RWPE2 (cell line): Measurements from ENCODE around the gene BEGAIN.

ENCODE experiments used
- ATAC-seq: fragments of 200-7000 bp; cut with Tn5 transposase; 3 replicates; pipeline ENCODE4 v1.9.1; 2021; ENCODE audit warnings: low read depth
- DNase-seq: peaks from one replicate; pipeline ENCODE4 v3.0.0-alpha.2; 2020; ENCODE audit warnings: low spot score
- H3K27ac ChIP-seq: fragments of 450-650 bp; 2 replicates; pipeline ENCODE4 v1.5.1; 2017; ENCODE audit warnings: mild to moderate bottlenecking; ENCODE audit not compliant: poor library complexity, severe bottlenecking
- H3K27me3 ChIP-seq: fragments of 250-450 bp; sonication (Bioruptor Pico); 2 replicates; pipeline ENCODE4 v1.5.1; 2021; ENCODE audit warnings: mild to moderate bottlenecking, moderate library complexity; ENCODE audit not compliant: insufficient read depth, poor library complexity, severe bottlenecking
- H3K36me3 ChIP-seq: fragments of 250-450 bp; sonication (Bioruptor Pico); 2 replicates; pipeline ENCODE4 v1.5.1; 2020; ENCODE audit warnings: low read depth, mild to moderate bottlenecking, moderate library complexity
- H3K4me1 ChIP-seq: fragments of 250-450 bp; sonication (Bioruptor Pico); 2 replicates; pipeline ENCODE4 v1.5.1; 2021; ENCODE audit warnings: mild to moderate bottlenecking, moderate library complexity; ENCODE audit not compliant: insufficient read depth, poor library complexity, severe bottlenecking
- H3K4me3 ChIP-seq: fragments of 250-450 bp; sonication (Bioruptor Pico); 2 replicates; pipeline ENCODE4 v1.5.1; 2021; ENCODE audit warnings: mild to moderate bottlenecking, moderate library complexity; ENCODE audit not compliant: severe bottlenecking
- H3K9me3 ChIP-seq: fragments of 250-450 bp; sonication (Bioruptor Pico); 2 replicates; pipeline ENCODE4 v1.5.1; 2021; ENCODE audit warnings: mild to moderate bottlenecking, moderate library complexity; ENCODE audit not compliant: severe bottlenecking
- TF ChIP-seq, protein P1 (sequence below): fragments of 450-650 bp; IDR thresholded peaks from one replicate; pipeline ENCODE4 v1.5.1; 2017; ENCODE audit warnings: mild to moderate bottlenecking, moderate library complexity; ENCODE audit not compliant: poor library complexity, severe bottlenecking

BEGAIN gene

GRCh38 chr14:100543471-100544455 lies 43.5 kb downstream of the BEGAIN start:
- no peak for DNase-seq
- Histone ChIP-seq H3K36me3 (no peaks in the 10 kb centered on the region), H3K27me3 (no peaks in the 10 kb centered on the region), H3K9me3 (no peaks in the 10 kb centered on the region), H3K4me1 (peaks cover 12% of the 10 kb centered on the region), H3K27ac (no peak overlapping the region), H3K4me3 (no peak overlapping the region)
- TF ChIP-seq, protein P1, sequence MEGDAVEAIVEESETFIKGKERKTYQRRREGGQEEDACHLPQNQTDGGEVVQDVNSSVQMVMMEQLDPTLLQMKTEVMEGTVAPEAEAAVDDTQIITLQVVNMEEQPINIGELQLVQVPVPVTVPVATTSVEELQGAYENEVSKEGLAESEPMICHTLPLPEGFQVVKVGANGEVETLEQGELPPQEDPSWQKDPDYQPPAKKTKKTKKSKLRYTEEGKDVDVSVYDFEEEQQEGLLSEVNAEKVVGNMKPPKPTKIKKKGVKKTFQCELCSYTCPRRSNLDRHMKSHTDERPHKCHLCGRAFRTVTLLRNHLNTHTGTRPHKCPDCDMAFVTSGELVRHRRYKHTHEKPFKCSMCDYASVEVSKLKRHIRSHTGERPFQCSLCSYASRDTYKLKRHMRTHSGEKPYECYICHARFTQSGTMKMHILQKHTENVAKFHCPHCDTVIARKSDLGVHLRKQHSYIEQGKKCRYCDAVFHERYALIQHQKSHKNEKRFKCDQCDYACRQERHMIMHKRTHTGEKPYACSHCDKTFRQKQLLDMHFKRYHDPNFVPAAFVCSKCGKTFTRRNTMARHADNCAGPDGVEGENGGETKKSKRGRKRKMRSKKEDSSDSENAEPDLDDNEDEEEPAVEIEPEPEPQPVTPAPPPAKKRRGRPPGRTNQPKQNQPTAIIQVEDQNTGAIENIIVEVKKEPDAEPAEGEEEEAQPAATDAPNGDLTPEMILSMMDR = no peak
- ATAC-seq = no peak

- TF ChIP-seq, protein P1 = no peak
- ATAC-seq (no peak), DNase-seq (peak; percentile 52)
- no peak overlapping the region for H3K27ac ChIP-seq
- H3K9me3 ChIP-seq = no peaks in the 10 kb centered on the region
- no peak overlapping the region for H3K4me3 ChIP-seq
- no peaks in the 10 kb centered on the region for H3K36me3 ChIP-seq
- H3K4me1 ChIP-seq = peaks cover 5% of the 10 kb centered on the region
- H3K27me3 ChIP-seq = no peaks in the 10 kb centered on the region
These were observed 44.5 kb downstream of the BEGAIN start for GRCh38 chr14:100542619-100543205.

DNA sequence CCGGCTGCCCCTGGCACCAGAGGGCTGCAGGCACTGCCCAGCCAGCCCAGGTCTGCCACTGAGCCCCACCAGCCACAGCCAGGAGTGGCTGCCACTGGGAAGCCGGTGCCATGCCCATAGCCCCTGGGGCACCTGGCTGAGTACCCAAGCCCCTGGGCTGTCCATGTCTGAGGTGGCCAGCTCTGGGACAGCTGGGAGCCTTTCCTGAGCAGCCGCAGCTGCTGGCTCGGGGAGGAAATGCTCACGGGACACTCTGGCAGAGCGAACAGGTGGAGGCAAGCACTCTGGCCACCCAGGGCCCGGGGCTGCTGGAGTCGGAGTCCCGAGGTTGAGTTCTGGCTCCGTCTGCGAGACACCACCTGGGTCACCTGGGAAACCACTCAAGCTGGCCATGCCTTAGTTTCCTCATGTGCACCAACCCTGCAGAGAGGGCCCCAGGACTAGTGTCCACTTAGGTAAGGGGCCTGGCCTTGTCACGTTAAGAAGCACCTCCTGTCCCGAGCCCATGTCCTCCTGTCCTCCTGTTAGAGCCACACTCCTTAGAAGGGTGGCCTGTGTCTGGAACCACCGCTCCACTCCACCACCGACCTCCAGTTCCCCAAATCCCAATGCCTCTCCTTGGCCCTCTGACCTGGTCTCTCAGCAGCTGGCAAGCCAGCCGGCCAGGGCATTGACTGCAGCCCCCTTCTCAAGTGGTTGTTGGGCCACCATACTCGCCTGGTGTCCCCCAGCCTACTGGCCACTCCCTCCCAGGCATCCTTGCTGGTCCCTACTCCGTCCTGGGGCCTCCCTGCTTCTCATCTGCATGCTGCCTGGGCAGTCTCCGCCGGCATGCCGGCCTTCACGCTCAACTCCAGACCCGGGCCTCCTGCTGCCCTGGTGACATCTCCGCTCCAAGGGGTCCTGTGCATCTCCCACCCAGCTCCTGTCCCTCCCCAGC lies 45.3 kb downstream of the BEGAIN start:
- TF ChIP-seq, protein P1 = no peak
- Histone ChIP-seq H3K4me3 (no peak overlapping the region), H3K4me1 (no peaks in the 10 kb centered on the region), H3K36me3 (no peaks in the 10 kb centered on the region), H3K27me3 (no peaks in the 10 kb centered on the region), H3K27ac (no peak overlapping the region), H3K9me3 (no peaks in the 10 kb centered on the region)
- ATAC-seq = no peak
- peak; percentile 73 for DNase-seq

DNA sequence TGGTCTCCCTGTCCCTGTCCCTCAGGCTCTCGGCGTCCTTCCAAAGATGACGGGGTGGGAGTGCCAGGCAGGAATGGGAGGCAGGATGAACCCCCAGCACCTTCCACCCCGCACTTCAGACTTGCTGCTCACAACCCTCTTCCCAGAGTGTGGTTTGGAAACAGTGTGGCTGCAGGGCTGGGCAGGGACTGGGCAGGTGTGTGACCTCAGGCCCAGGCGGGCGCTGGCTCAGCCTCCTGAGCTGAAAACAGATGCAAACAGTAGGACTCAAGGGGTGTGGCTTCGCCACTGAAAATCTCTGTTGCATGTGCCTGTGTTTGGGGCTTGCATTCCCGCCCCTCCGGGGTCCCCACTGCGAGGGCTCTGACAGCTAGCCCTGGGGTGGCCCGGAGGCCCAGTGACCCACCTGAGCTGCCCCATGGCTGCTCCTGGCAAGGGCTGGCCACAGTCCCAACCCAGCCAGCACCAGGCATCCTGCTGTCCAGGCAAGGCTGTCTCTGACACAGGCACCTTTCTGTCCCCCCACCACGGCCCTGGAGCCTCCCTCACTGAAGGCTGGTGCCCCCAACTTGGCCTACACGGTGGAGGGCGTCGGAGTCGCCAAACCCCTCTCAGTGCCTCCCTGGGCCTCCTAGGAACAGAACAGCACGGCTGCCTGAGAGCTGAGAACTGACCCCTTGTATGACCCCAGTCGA lies 46.1 kb downstream of the BEGAIN start:
- DNase-seq (peak; percentile 63), ATAC-seq (no peak)
- Histone ChIP-seq H3K4me1 (no peaks in the 10 kb centered on the region), H3K27ac (no peak overlapping the region), H3K4me3 (no peak overlapping the region), H3K36me3 (no peaks in the 10 kb centered on the region), H3K27me3 (no peaks in the 10 kb centered on the region), H3K9me3 (no peaks in the 10 kb centered on the region)
- TF ChIP-seq, protein P1 = no peak
